Endothelial cell (in vitro differentiated cells): Measurements from ENCODE around the gene PARVB. TPM values are rescaled to one million over a fixed set of nuclear protein-coding genes. Genes with fewer than 3 reads are reported as not detected.

Source experiments
- DNase-seq: peaks from one replicate; pipeline ENCODE4 v3.0.0; 2021; ENCODE audit warnings: low spot score
- H3K27ac Mint-ChIP-seq: one replicate; pipeline ENCODE4 v1.8.0; 2021; ENCODE audit warnings: mixed read lengths, inconsistent platforms; ENCODE audit not compliant: unreplicated experiment
- H3K27me3 Mint-ChIP-seq: one replicate; pipeline ENCODE4 v1.8.0; 2021; ENCODE audit warnings: mild to moderate bottlenecking, moderate library complexity, mixed read lengths, inconsistent platforms; ENCODE audit not compliant: unreplicated experiment
- H3K36me3 Mint-ChIP-seq: one replicate; pipeline ENCODE4 v1.8.0; 2021; ENCODE audit warnings: mild to moderate bottlenecking, low read depth, mixed read lengths, inconsistent platforms; ENCODE audit not compliant: unreplicated experiment
- H3K4me1 Mint-ChIP-seq: one replicate; pipeline ENCODE4 v1.8.0; 2021; ENCODE audit warnings: mild to moderate bottlenecking, mixed read lengths, inconsistent platforms; ENCODE audit not compliant: unreplicated experiment
- H3K4me3 Mint-ChIP-seq: one replicate; pipeline ENCODE4 v1.8.0; 2021; ENCODE audit warnings: mild to moderate bottlenecking, mixed read lengths, inconsistent platforms; ENCODE audit not compliant: unreplicated experiment
- H3K9me3 Mint-ChIP-seq: one replicate; pipeline ENCODE4 v1.8.0; 2021; ENCODE audit warnings: mixed read lengths, inconsistent platforms; ENCODE audit not compliant: unreplicated experiment
- CTCF ChIP-seq: fragments of 200-600 bp; sonication (generic); IDR thresholded peaks from one replicate; pipeline ENCODE4 v1.5.0; 2021; ENCODE audit warnings: antibody characterized with exemption; ENCODE audit not compliant: unreplicated experiment
- total RNA-seq: library from RNA; stranded (reverse); fragmentation: NEBNext Ultra II Directional; extraction: Animal tissue kit (Norgen Biotek cat#: 25700); gene quantifications from one replicate; pipeline ENCODE4 v1.2.1, GENCODE V29; 2021; ENCODE audit not compliant: unreplicated experiment

Gene PARVB
- total RNA-seq, 1 donor from 2014 or later: 105 TPM

DNA sequence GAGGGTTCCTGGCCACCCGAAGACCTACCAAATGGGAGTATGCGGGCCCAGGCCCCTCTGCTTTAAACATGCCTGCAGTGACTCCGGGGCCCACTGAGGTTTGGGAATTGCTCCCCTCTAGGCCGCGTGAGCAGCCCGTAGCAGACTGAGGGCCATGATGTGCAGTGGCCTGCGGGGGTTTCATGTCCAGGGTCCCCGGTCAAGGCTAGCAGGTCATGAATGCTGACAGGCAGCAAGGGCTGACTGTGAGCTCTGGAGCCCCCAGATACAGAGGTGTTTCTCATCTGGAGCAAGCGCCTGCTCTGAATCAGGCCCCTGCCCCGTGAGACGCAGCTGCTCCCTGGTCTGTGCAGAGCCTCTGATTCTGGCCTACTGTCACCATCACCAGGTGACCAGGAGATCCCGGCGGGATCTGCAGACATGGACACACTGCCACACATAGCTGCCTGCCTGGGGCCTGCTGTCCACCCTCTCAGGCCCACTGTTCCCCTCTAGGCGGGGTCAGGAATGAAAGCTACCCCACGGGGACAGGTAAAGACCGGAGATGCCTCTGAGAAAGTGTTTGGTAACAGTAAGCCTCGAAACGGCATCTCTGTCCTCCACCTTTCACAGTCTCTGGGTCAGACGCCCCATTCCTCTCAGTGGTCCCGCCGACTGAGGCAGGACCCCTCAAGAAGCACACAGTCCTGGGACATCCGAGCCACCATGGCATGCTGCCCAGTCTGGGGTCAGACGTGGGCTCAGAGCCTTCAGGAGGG lies 73.3 kb downstream of the PARVB start:
- DNase-seq: no peak
- no peaks in the 10 kb centered on the region for H3K4me1 Mint-ChIP-seq
- no peak overlapping the region for H3K27ac Mint-ChIP-seq
- H3K27me3 Mint-ChIP-seq: peaks cover 7% of the 10 kb centered on the region
- no peak for TF ChIP-seq CTCF
- peaks cover 12% of the 10 kb centered on the region for H3K36me3 Mint-ChIP-seq
- no peak overlapping the region for H3K4me3 Mint-ChIP-seq
- no peaks in the 10 kb centered on the region for H3K9me3 Mint-ChIP-seq

GRCh38 chr22:44098021-44098739 lies 74.1 kb downstream of the PARVB start:
- Mint-ChIP-seq H3K27ac (peak overlapping the region; percentile 24), H3K36me3 (peaks cover 19% of the 10 kb centered on the region), H3K9me3 (no peaks in the 10 kb centered on the region), H3K4me1 (no peaks in the 10 kb centered on the region), H3K4me3 (no peak overlapping the region), H3K27me3 (peaks cover 7% of the 10 kb centered on the region)
- TF ChIP-seq CTCF: no peak
- no peak for DNase-seq

DNA sequence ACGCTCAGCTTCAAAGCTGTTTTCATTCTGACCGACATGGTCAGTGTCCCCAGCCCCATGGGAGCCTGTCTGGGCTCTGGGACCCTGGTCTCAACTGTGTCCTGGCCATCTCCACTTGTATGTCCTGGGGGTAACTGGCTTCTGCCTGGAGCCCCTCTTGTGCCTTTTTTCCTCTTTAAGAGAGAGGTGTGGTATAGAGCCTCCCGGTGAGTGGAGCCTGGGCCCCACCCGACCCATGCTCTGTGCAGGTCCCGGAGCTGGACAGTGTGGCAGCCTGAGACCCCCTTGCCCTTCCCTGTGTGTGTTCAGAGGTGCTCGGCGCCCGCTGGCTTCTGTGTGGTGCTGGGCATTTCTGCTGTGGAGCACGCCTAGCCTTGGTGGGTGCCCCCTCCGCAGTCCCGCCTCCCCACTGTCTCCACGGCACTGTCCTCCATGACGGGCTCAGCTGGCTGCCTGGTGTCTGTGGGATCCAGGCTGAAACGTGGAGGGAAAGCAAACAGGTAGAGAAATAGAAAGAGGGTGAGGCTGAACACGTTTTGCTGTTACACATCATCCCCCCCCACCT lies 74.9 kb downstream of the PARVB start:
- no peak for DNase-seq
- Mint-ChIP-seq H3K4me3 (no peak overlapping the region), H3K36me3 (peaks cover 22% of the 10 kb centered on the region), H3K27ac (no peak overlapping the region), H3K9me3 (no peaks in the 10 kb centered on the region), H3K4me1 (no peaks in the 10 kb centered on the region), H3K27me3 (peaks cover 7% of the 10 kb centered on the region)
- TF ChIP-seq CTCF: no peak

- no peak overlapping the region for H3K27ac Mint-ChIP-seq
- DNase-seq: no peak
- no peaks in the 10 kb centered on the region for H3K9me3 Mint-ChIP-seq
- peaks cover 19% of the 10 kb centered on the region for H3K36me3 Mint-ChIP-seq
- no peaks in the 10 kb centered on the region for H3K4me1 Mint-ChIP-seq
- no peak for TF ChIP-seq CTCF
- H3K4me3 Mint-ChIP-seq: no peak overlapping the region
- peaks cover 7% of the 10 kb centered on the region for H3K27me3 Mint-ChIP-seq
Observed at GRCh38 chr22:44099696-44100095, 75.6 kb downstream of the PARVB start.

GRCh38 chr22:44100411-44100810 lies 76.3 kb downstream of the PARVB start:
- Mint-ChIP-seq H3K27ac (no peak overlapping the region), H3K9me3 (no peaks in the 10 kb centered on the region), H3K27me3 (peaks cover 7% of the 10 kb centered on the region), H3K4me3 (no peak overlapping the region), H3K4me1 (peaks cover 2% of the 10 kb centered on the region), H3K36me3 (peaks cover 23% of the 10 kb centered on the region)
- no peak for TF ChIP-seq CTCF
- DNase-seq: no peak
